H1 (cell line): ENCODE data around the gene IL36G. TPM values are rescaled to one million over a fixed set of nuclear protein-coding genes. Genes with fewer than 3 reads are reported as not detected.

Experiments
- CTCF ChIA-PET: fragments of 300-600 bp; sonication (Branson Sonifier 250); formaldehyde crosslinking; loops from one replicate; lab custom pipeline; 2021; ENCODE audit not compliant: partially characterized antibody; lab: Charles Lee
- POLR2A ChIA-PET: fragments of 300-600 bp; sonication (Branson Sonifier 250); formaldehyde crosslinking; loops from one replicate; lab custom pipeline; 2021; ENCODE audit warnings: inconsistent platforms; ENCODE audit not compliant: partially characterized antibody; lab: Charles Lee
- DNase-seq, 2 experiments: peaks; one replicate each; pipeline versions ENCODE4 v3.0.0 to v3.0.0-alpha.2; 2010 to 2022; ENCODE audit warnings: low spot score in 2 of 2, low read depth in 1 of 2, mixed read lengths in 1 of 2
- FAIRE-seq: peaks from 2 replicates; lab custom pipeline; 2011; peaks lifted over from hg19 to GRCh38; lab: Jason Lieb, UNC
- H2AFZ ChIP-seq: 2 replicates; pipeline ENCODE4 v1.8.1; 2012; ENCODE audit warnings: low read length, inconsistent platforms
- H2AK5ac ChIP-seq: 2 replicates; pipeline ENCODE4 v1.6.1; 2013; ENCODE audit warnings: low read depth, low read length
- H2BK120ac ChIP-seq: replicated peaks from 2 replicates; pipeline ENCODE3; 2013; ENCODE audit warnings: low read depth, low read length, inconsistent platforms
- H2BK12ac ChIP-seq: 2 replicates; pipeline ENCODE4 v1.6.1; 2013; ENCODE audit warnings: low read depth, low read length
- H2BK15ac ChIP-seq: 2 replicates; pipeline ENCODE4 v1.6.1; 2013; ENCODE audit warnings: low read length
- H2BK20ac ChIP-seq: 2 replicates; pipeline ENCODE4 v1.6.1; 2013; ENCODE audit warnings: low read length
- H2BK5ac ChIP-seq: 2 replicates; pipeline ENCODE4 v1.6.1; 2013; ENCODE audit warnings: low read depth, low read length
- H3K14ac ChIP-seq: 2 replicates; pipeline ENCODE4 v1.6.1; 2013; ENCODE audit warnings: inconsistent platforms; ENCODE audit not compliant: insufficient read length
- H3K18ac ChIP-seq: 2 replicates; pipeline ENCODE4 v1.6.1; 2013; ENCODE audit warnings: low read length; ENCODE audit errors: extremely low read depth
- H3K23ac ChIP-seq: 2 replicates; pipeline ENCODE4 v1.6.1; 2013; ENCODE audit warnings: inconsistent platforms; ENCODE audit not compliant: insufficient read length
- H3K23me2 ChIP-seq: 2 replicates; pipeline ENCODE4 v1.6.1; 2013; ENCODE audit warnings: low read depth, low read length
- H3K27ac ChIP-seq: 2 replicates; pipeline ENCODE4 v1.6.1; 2011; ENCODE audit warnings: low read depth, low read length, inconsistent platforms
- H3K27me3 ChIP-seq, 4 experiments: replicated peaks in 1 of 4; 1 replicate in 1 of 4; 2 replicates in 3 of 4; pipeline versions ENCODE4 v1.6.1 to v1.8.1; 2011 to 2013; ENCODE audit warnings: low read length in 3 of 4, mild to moderate bottlenecking in 3 of 4, inconsistent platforms in 2 of 4, mixed read lengths in 2 of 4, moderate library complexity in 1 of 4; ENCODE audit not compliant: control insufficient read depth in 3 of 4, insufficient read depth in 3 of 4; ENCODE audit errors: extremely low read depth in 1 of 4
- H3K36me3 ChIP-seq, 4 experiments: 2 replicates each; pipeline versions ENCODE4 v1.6.1 to v1.8.1; 2011 to 2013; ENCODE audit warnings: mild to moderate bottlenecking in 4 of 4, low read length in 3 of 4, moderate library complexity in 2 of 4, control low read depth in 1 of 4, inconsistent platforms in 1 of 4; ENCODE audit not compliant: insufficient read depth in 4 of 4, control insufficient read depth in 2 of 4
- H3K4ac ChIP-seq: replicated peaks from 2 replicates; pipeline ENCODE3; 2013; ENCODE audit warnings: low read length, low read depth, mixed read lengths, inconsistent platforms; ENCODE audit not compliant: insufficient read length
- H3K4me1 ChIP-seq, 4 experiments: replicated peaks in 1 of 4; 1 replicate in 1 of 4; 2 replicates in 3 of 4; pipeline versions ENCODE4 v1.6.1 to v1.8.1; 2011 to 2013; ENCODE audit warnings: low read length in 3 of 4, inconsistent platforms in 2 of 4, mixed read lengths in 1 of 4; ENCODE audit not compliant: insufficient read depth in 4 of 4, control insufficient read depth in 3 of 4
- H3K4me2 ChIP-seq, 2 experiments: 2 replicates each; pipeline versions ENCODE4 v1.6.1 to v1.8.1; 2011 to 2013; ENCODE audit warnings: low read depth in 2 of 2, low read length in 2 of 2, control low read depth in 1 of 2, inconsistent platforms in 1 of 2, mild to moderate bottlenecking in 1 of 2; ENCODE audit not compliant: insufficient read depth in 1 of 2
- H3K4me3 ChIP-seq, 4 experiments: fragments of 200-600, 300-600 bp in 1 of 4; sonication (generic), shearing (Covaris generic), sonication (Bioruptor Twin) in 1 of 4; 2 replicates each; pipeline versions ENCODE4 v1.5.1 to v1.8.1; 2011 to 2016; ENCODE audit warnings: low read length in 4 of 4, low read depth in 3 of 4, control low read depth in 2 of 4, inconsistent platforms in 2 of 4, mild to moderate bottlenecking in 2 of 4, mixed read lengths in 1 of 4, moderate library complexity in 1 of 4; ENCODE audit not compliant: insufficient read depth in 2 of 4; ENCODE audit errors: extremely low read depth in 1 of 4
- H3K56ac ChIP-seq: replicated peaks from 2 replicates; pipeline ENCODE3; 2013; ENCODE audit warnings: low read depth, mild to moderate bottlenecking, mixed read lengths, low read length, inconsistent platforms; ENCODE audit not compliant: insufficient read length
- H3K79me1 ChIP-seq: 2 replicates; pipeline ENCODE4 v1.6.1; 2013; ENCODE audit warnings: low read depth, low read length, control low read depth
- H3K79me2 ChIP-seq, 2 experiments: 2 replicates each; pipeline versions ENCODE4 v1.6.1 to v1.8.1; 2012 to 2013; ENCODE audit warnings: low read length in 2 of 2, mild to moderate bottlenecking in 2 of 2, inconsistent platforms in 1 of 2; ENCODE audit not compliant: insufficient read depth in 2 of 2, control insufficient read depth in 1 of 2
- H3K9ac ChIP-seq, 4 experiments: replicated peaks in 1 of 4; 1 replicate in 1 of 4; 2 replicates in 3 of 4; pipeline versions ENCODE4 v1.6.1 to v1.8.1; 2011 to 2013; ENCODE audit warnings: low read depth in 3 of 4, low read length in 3 of 4, control low read depth in 2 of 4, mild to moderate bottlenecking in 2 of 4, moderate library complexity in 2 of 4, inconsistent platforms in 1 of 4; ENCODE audit errors: extremely low read depth in 1 of 4
- H3K9me3 ChIP-seq, 2 experiments: 2 replicates each; pipeline versions ENCODE4 v1.6.1 to v1.8.1; 2012 to 2013; ENCODE audit warnings: mild to moderate bottlenecking in 2 of 2, moderate library complexity in 2 of 2, control low read depth in 1 of 2, inconsistent platforms in 1 of 2, low read depth in 1 of 2, low read length in 1 of 2, mixed read lengths in 1 of 2; ENCODE audit not compliant: insufficient read depth in 2 of 2
- H4K20me1 ChIP-seq, 2 experiments: replicated peaks in 1 of 2; 2 replicates each; pipeline versions ENCODE3 to v1.8.1; 2011 to 2013; ENCODE audit warnings: inconsistent platforms in 2 of 2, low read length in 2 of 2, mild to moderate bottlenecking in 1 of 2; ENCODE audit not compliant: insufficient read depth in 2 of 2, control insufficient read depth in 1 of 2
- H4K5ac ChIP-seq: 2 replicates; pipeline ENCODE4 v1.6.1; 2013; ENCODE audit warnings: low read length, low read depth, mixed read lengths, inconsistent platforms; ENCODE audit not compliant: insufficient read length
- H4K8ac ChIP-seq: 2 replicates; pipeline ENCODE4 v1.8.0; 2013; ENCODE audit warnings: mild to moderate bottlenecking, moderate library complexity, low read length, inconsistent platforms; ENCODE audit not compliant: insufficient read depth; ENCODE audit errors: extremely low read depth
- H4K91ac ChIP-seq: replicated peaks from 2 replicates; pipeline ENCODE3; 2013; ENCODE audit warnings: low read length, mixed read lengths, inconsistent platforms; ENCODE audit not compliant: insufficient read length
- WGBS, 2 experiments: shearing (Covaris generic) in 1 of 2; methylation state at CpG; one replicate each; pipeline versions ENCODE4 v1.1.6 to v1.1.7; 2013 to 2015; ENCODE audit warnings: low lambda C conversion rate in 2 of 2, mixed read lengths in 2 of 2, inconsistent platforms in 1 of 2, low coverage in 1 of 2, missing lambda C conversion rate in 1 of 2; ENCODE audit not compliant: insufficient replicate concordance in 2 of 2, insufficient coverage in 1 of 2, insufficient read length in 1 of 2; ENCODE audit errors: extremely low coverage in 1 of 2, missing lambda C conversion rate in 1 of 2; 5-methylcytosine and 5-hydroxymethylcytosine counted together
- polyA plus RNA-seq, 7 experiments: library from polyadenylated mRNA; depleted of rRNA in 3 of 7; stranded (reverse) in 5 of 7; unstranded in 2 of 7; fragments of >200 nt in 5 of 7; fragments of 200-250 nt in 2 of 7; gene quantifications; 1 replicate in 5 of 7; 2 replicates in 1 of 7; 4 replicates in 1 of 7; pipeline versions ENCODE4 v1.2.1 to v1.2.3, GENCODE V29; 2011 to 2013; ENCODE audit warnings: missing spikeins in 2 of 7, mixed read lengths in 2 of 7
- total RNA-seq: library from RNA; stranded (reverse); fragmentation: NEBNext Ultra II Directional; extraction: Animal tissue kit (Norgen Biotek cat#: 25700); gene quantifications from 2 replicates; pipeline ENCODE4 v1.2.1, GENCODE V29; 2021

IL36G gene
- total and polyA plus RNA-seq, 2 of the 8 experiments (the other 6 are each of a cell fraction or from before 2014, with no cell fraction given) = 0.39 TPM; not detected in 1

DNA sequence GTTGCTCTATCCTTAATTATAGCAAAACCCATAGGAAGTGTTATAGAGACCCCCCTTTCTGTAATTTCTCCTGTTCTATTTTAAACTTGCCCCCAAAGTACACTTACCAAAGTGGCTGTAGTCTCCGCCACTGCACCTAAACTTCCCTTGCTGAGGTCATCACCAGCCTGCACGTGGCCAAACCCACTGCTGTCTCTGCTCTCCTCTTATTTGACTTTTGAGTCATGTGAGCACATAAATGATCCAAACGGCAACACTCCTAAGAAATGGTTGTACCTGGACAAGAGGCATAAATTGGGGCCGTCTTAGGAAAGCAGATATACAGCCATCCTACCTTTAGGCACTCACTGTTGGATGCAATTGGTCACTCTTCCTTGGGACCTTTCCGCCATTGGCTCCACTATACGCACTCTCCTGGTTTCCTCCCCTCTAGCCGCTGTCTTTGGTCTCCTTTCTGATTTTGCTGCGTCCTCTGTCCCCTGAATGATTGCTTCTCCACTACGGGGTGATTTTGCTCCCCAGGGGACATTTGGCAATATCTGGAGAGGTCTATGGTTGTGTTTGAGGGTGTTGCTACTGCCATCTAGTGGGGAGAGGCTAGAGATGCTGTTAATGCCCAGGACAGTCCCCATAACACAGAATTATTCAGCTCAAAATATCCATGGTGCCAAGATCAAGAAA is 19.2 kb upstream of the IL36G start:
- 57% methylated on average over 9 of the region's 9 CpGs; no CpG with 5 or more reads in 1 of the 2 experiments for WGBS, 2 experiments

More for the DNA sequence above, 19.2 kb upstream of the IL36G start:
- no peak overlapping the region for H2BK5ac ChIP-seq
- no peaks in the 10 kb centered on the region for H3K36me3 ChIP-seq
- no peak overlapping the region for H4K91ac ChIP-seq
- no peaks in the 10 kb centered on the region for H3K79me2 ChIP-seq
- no peak overlapping the region for H4K5ac ChIP-seq
- no peaks in the 10 kb centered on the region for H3K9me3 ChIP-seq
- no peak overlapping the region for H2BK12ac ChIP-seq
- no peaks in the 10 kb centered on the region for H3K79me1 ChIP-seq
- H3K4me2 ChIP-seq = no peak overlapping the region
- H4K20me1 ChIP-seq = no peaks in the 10 kb centered on the region
- peak in 1 of 2 experiments; percentile 49 for DNase-seq
- ChIA-PET CTCF (interaction anchor here (0.7 to 3.9 kb wide), 39 partner anchors 11 to 1472 kb away, joined by 3 to 41 read pairs (median 3); partner anchors contain the start of gene IL36G), POLR2A (no interaction called here)
- no peak overlapping the region for H3K23ac ChIP-seq
- no peak overlapping the region; the same call in 1 of the 2 replicates for H2BK15ac ChIP-seq
- no peaks in the 10 kb centered on the region for H3K23me2 ChIP-seq
- H3K4me1 ChIP-seq = no peaks in the 10 kb centered on the region
- H2BK120ac ChIP-seq = no peak overlapping the region
- no peaks in the 10 kb centered on the region; a peak in 1 of 7 replicates for H3K27me3 ChIP-seq
- H4K8ac ChIP-seq = no peak overlapping the region; the same call in 1 of the 2 replicates
- H2AFZ ChIP-seq = 0 out of 2 replicates have a peak overlapping the region, but pooled peaks have one; percentile 82
- H3K4me3 ChIP-seq = no peak overlapping the region
- no peak overlapping the region for H3K27ac ChIP-seq
- H2AK5ac ChIP-seq = no peak overlapping the region
- no peak overlapping the region for H2BK20ac ChIP-seq
- no peak overlapping the region for H3K4ac ChIP-seq
- H3K9ac ChIP-seq = no peak overlapping the region
- no peak overlapping the region for H3K18ac ChIP-seq
- H3K14ac ChIP-seq = no peak overlapping the region
- no peak overlapping the region for H3K56ac ChIP-seq
- FAIRE-seq = peak; percentile 24
